Neural cell (in vitro differentiated cells): ENCODE data around the gene NR2F6.

ENCODE experiments used
- CTCF ChIP-seq: fragments of 450-650 bp; IDR thresholded peaks from 2 replicates; pipeline ENCODE4 v1.5.1; 2014; ENCODE audit warnings: antibody characterized with exemption, mild to moderate bottlenecking, moderate library complexity; ENCODE audit not compliant: poor library complexity, severe bottlenecking
- EZH2 ChIP-seq: fragments of 200-600, 300-800 bp; shearing (Covaris generic), sonication (generic); IDR thresholded peaks from 2 replicates; pipeline ENCODE4 v1.6.1; 2014; ENCODE audit warnings: antibody characterized with exemption, low read length, borderline replicate concordance, mild to moderate bottlenecking; ENCODE audit not compliant: insufficient read depth, poor library complexity, severe bottlenecking
- MXI1 ChIP-seq: fragments of 450-650 bp; conservative IDR thresholded peaks from 2 replicates; pipeline ENCODE4 v1.6.1; 2014; ENCODE audit warnings: antibody characterized with exemption, mild to moderate bottlenecking; ENCODE audit not compliant: poor library complexity, severe bottlenecking
- POLR2AphosphoS5 ChIP-seq: IDR thresholded peaks from 2 replicates; pipeline ENCODE4 v1.6.1; 2012
- RAD21 ChIP-seq: fragments of 450-650 bp; conservative IDR thresholded peaks from 2 replicates; pipeline ENCODE4 v1.6.1; 2014; ENCODE audit warnings: antibody characterized with exemption, mild to moderate bottlenecking, moderate library complexity
- REST ChIP-seq: IDR thresholded peaks from 2 replicates; pipeline ENCODE4 v1.6.1; 2012; ENCODE audit warnings: borderline replicate concordance

- TF ChIP-seq CTCF (no peak), REST (no peak), MXI1 (no peak), RAD21 (no peak), POLR2AphosphoS5 (no peak), EZH2 (no peak)
Measured at GRCh38 chr19:17235971-17236777, 9.5 kb downstream of the NR2F6 start.
